OCI-LY3 (cell line): Measurements from ENCODE around the gene ERGIC3.

Experiments used
- EZH2phosphoT487 ChIP-seq: fragments of 200-600 bp; shearing (Covaris generic); IDR thresholded peaks from 2 replicates; pipeline ENCODE4 v1.6.1; 2018; ENCODE audit warnings: antibody characterized with exemption, mixed run types, low read depth
- TF ChIP-seq, protein P1 (sequence below): fragments of 200-600, 300-600 bp; sonication (generic); IDR thresholded peaks from 2 replicates; pipeline ENCODE4 v1.5.1; 2014; ENCODE audit warnings: antibody characterized with exemption, low read length, low read depth

- TF ChIP-seq, protein P1, sequence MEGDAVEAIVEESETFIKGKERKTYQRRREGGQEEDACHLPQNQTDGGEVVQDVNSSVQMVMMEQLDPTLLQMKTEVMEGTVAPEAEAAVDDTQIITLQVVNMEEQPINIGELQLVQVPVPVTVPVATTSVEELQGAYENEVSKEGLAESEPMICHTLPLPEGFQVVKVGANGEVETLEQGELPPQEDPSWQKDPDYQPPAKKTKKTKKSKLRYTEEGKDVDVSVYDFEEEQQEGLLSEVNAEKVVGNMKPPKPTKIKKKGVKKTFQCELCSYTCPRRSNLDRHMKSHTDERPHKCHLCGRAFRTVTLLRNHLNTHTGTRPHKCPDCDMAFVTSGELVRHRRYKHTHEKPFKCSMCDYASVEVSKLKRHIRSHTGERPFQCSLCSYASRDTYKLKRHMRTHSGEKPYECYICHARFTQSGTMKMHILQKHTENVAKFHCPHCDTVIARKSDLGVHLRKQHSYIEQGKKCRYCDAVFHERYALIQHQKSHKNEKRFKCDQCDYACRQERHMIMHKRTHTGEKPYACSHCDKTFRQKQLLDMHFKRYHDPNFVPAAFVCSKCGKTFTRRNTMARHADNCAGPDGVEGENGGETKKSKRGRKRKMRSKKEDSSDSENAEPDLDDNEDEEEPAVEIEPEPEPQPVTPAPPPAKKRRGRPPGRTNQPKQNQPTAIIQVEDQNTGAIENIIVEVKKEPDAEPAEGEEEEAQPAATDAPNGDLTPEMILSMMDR, result no peak
- TF ChIP-seq EZH2phosphoT487, result no peak
Observed at GRCh38 chr20:35556871-35557270, 15.0 kb downstream of the ERGIC3 start.
